HUDEP-2 (cell line): Measurements from ENCODE around the gene DOK6.

Experiments
- DNase-seq, 76 experiments: peaks; one replicate each; lab custom pipeline; 2025; ENCODE audit not compliant: unreplicated experiment in 76 of 76; lab: John Stamatoyannopoulos, UW

Gene DOK6

GRCh38 chr18:69725855-69726508, 325.3 kb downstream of the DOK6 start:
- DNase-seq = no peak

- DNase-seq = no peak
Observed at GRCh38 chr18:69727912-69728572, 327.4 kb downstream of the DOK6 start.

- no peak for DNase-seq
Observed at GRCh38 chr18:69730664-69731063, 330.0 kb downstream of the DOK6 start.

- no peak for DNase-seq
Observed at GRCh38 chr18:69734536-69734935, 333.8 kb downstream of the DOK6 start.

- DNase-seq = no peak
Observed at GRCh38 chr18:69736730-69737129, 336.0 kb downstream of the DOK6 start.

- no peak for DNase-seq
Observed at GRCh38 chr18:69737851-69738250, 337.2 kb downstream of the DOK6 start.

- DNase-seq = no peak
Observed at GRCh38 chr18:69747388-69747787, 346.7 kb downstream of the DOK6 start.

- DNase-seq = no peak
Observed at GRCh38 chr18:69752737-69753380, 352.2 kb downstream of the DOK6 start.

- no peak for DNase-seq
Observed at GRCh38 chr18:69754108-69754507, 353.4 kb downstream of the DOK6 start.

GRCh38 chr18:69755041-69755440, 354.4 kb downstream of the DOK6 start:
- DNase-seq = no peak

- DNase-seq = no peak
Observed at GRCh38 chr18:69755856-69756496, 355.3 kb downstream of the DOK6 start.

GRCh38 chr18:69757733-69758132, 357.0 kb downstream of the DOK6 start:
- no peak for DNase-seq

- DNase-seq = no peak
Observed at GRCh38 chr18:69758458-69758857, 357.8 kb downstream of the DOK6 start.

GRCh38 chr18:69759046-69759445, 358.4 kb downstream of the DOK6 start:
- no peak for DNase-seq

- no peak for DNase-seq
Observed at GRCh38 chr18:69763002-69763401, 362.3 kb downstream of the DOK6 start.

GRCh38 chr18:69763821-69764220, 363.1 kb downstream of the DOK6 start:
- no peak for DNase-seq

GRCh38 chr18:69770238-69770637, 369.6 kb downstream of the DOK6 start:
- DNase-seq = no peak

- no peak for DNase-seq
Observed at GRCh38 chr18:69774831-69775230, 374.1 kb downstream of the DOK6 start.

- DNase-seq = no peak
Observed at GRCh38 chr18:69777248-69777647, 376.6 kb downstream of the DOK6 start.

- DNase-seq = no peak
Observed at GRCh38 chr18:69778680-69779079, 378.0 kb downstream of the DOK6 start.

GRCh38 chr18:69780851-69781250, 380.2 kb downstream of the DOK6 start:
- DNase-seq = no peak

- DNase-seq = no peak
Observed at GRCh38 chr18:69784815-69785214, 384.1 kb downstream of the DOK6 start.
